NCI-H1048 (cell line): Measurements from ENCODE around the gene RABGGTB.
"Not testable (repeated sequence)": the region's sequence is repeated elsewhere in the genome, so short reads cannot be mapped to it uniquely, and the experiment has no call there.

Experiments used
- DNase-seq: peaks from one replicate; lab custom pipeline; 2025; lab: John Stamatoyannopoulos, UW

RABGGTB gene

DNA sequence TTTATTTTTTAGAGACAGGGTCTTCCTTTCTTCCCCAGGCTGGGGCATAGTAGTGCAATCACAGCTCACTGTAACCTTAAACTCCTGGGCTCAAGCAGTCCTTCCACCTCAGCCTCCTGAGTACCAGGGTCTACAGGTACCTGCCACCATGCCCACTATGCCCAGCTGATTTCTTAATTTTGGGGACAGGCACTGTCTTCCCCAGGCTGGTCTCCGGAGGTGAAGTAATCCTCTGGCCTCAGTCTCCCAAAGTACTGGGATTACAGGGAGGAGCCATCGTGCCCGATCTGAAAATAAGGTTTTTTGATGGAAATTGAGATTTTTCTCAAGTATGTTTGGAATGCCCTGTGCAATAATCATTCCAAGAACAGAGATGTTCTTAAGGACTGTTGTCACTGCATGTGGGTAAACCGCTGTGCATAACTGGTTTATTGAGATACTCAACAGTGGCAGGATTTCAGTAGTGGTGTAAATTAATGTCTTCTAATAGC is 9.7 kb downstream of the RABGGTB start:
- no peak for DNase-seq

DNA sequence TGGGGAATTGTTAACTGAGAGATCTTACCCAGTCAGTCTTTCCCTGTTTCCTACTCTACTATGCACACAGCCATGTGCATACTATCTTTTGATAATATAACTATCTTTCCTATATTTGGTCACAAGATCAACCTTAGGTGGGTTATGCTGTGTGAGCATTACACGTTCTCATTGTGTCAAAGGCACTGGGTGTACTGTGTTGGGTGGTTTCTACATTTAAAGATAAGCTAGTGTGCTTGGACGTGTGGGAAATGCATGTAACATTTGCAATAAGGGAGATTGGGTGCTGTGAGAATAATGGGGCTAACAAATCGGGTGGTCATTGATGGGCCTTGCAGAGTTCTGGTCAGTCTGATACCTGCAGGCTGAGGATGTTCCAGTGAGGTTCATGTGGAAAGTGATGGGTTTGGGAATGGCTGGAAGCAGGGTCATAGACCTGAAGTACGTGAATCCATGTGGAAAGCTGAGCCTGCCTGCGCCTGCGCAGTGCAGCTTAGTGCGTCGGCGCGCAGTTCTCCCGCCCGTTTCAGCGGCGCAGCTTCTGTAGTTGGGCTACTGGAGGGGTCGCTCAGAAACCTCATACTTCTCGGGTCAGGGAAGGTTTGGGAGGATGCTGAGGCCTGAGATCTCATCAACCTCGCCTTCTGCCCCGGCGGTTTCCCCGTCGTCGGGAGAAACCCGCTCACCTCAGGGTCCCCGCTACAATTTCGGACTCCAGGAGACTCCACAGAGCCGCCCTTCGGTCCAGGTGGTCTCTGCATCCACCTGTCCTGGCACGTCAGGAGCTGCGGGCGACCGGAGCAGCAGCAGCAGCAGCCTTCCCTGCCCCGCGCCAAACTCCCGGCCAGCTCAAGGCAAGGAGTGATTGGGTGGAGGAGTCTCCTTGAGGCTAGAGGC is 10.6 kb downstream of the RABGGTB start, which contains the start of gene MSH4:
TSS of gene MSH4 (plus strand) at position 507 of the 897 bp plus-strand sequence. CDS start at position 611, 104 bp downstream.
- DNase-seq, result no peak

DNA sequence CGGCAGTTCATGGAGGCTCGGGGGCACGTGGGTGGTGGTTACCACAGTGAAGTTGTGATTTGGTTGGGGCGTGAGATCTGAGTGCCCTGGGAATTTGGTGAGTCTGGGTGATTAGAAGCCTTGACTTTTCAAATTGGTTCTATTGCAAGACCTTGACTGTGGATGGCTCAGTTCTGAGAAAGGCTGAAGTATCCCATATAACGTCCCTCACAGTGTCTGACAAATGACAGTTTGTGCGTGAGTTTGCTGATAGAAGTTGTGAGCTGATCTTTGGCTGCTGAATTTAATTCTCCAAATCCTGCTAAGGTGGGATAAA is 11.2 kb downstream of the RABGGTB start:
- no peak for DNase-seq

DNA sequence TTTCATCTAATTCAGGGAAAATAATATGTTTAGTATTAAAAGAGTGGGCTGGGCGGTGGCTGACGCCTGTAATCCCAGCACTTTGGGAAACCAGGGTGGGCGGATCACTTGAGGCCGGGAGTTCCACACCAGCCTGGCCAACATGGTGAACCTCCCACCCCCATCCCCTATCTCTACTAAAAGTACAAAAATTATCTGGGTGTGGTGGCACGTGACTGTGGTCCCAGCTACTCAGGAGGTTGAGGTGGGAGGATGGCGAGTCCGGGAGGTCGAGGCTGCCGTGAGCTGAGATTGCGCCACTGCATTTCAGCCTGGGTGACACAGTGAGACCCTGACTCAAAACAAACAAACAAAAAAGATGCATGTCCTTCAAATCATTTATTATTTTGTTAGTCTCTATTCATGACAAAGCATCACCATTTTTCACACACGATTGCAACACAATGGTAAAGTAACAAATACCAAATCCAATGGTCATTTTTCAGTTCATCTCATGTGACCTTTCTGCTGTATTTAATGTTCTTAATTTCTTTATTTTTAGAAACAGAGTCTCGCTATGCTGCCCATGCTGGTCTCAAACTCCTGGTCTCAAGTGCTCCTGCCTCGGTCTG is 11.7 kb downstream of the RABGGTB start:
- DNase-seq, result no peak

DNA sequence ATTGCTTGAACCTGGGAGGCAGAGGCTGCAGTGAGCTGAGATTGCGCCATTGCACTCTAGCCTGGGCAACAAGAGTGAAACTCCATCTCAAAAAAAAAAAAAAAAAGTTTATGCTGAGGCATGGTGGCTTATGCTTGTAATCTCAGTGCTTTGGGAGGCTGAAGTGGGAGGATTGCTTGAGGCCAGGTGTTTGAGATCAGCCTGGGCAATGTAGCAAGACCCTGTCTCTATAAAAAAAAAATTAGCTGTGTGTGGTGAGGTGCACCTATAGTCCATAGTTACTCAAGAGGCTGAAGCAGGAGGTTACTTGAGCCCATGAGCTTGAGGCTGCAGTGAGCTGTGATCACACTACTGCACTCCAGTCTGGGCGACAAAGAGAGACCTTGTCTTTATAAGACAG is 15.4 kb downstream of the RABGGTB start:
- not testable (repeated sequence) for DNase-seq

DNA sequence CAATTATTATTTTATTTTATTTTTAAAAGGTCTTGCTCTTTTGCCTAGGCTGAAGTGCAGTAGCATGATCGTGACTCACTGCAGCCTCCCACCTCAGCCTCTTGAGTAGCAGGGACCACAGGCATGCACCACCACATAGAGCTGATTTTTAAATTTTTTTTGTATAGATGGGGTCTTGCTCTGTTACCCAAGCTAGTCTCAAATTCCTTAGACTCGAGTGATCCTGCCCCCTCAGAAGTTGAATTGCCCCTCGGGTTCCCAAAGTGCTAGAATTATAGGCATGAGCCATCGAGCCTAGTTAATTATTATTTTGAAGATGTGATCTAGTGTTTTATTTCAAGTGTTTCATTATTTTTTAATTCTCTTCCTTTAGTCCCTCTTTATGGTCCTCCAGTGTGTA is 22.9 kb downstream of the RABGGTB start:
- no peak for DNase-seq

DNA sequence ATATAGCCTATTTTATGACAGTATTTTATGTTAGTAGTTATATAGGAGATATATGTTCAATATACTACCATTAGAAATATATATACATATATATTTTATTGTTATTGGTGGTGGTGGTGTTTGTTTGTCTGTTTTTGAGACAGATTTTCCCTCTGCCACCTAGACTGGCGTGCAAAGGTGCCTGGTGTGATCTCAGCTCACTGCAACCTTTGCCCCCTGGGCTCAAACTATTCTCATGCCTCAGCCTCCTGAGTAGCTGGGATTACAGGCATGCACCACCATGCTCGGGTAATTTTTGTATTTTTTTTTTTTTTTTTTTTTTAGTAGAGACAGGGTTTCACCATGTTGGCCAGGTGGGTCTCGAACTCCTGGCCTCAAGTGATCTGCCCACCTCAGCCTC is 24.1 kb downstream of the RABGGTB start:
- not testable (repeated sequence) for DNase-seq

DNA sequence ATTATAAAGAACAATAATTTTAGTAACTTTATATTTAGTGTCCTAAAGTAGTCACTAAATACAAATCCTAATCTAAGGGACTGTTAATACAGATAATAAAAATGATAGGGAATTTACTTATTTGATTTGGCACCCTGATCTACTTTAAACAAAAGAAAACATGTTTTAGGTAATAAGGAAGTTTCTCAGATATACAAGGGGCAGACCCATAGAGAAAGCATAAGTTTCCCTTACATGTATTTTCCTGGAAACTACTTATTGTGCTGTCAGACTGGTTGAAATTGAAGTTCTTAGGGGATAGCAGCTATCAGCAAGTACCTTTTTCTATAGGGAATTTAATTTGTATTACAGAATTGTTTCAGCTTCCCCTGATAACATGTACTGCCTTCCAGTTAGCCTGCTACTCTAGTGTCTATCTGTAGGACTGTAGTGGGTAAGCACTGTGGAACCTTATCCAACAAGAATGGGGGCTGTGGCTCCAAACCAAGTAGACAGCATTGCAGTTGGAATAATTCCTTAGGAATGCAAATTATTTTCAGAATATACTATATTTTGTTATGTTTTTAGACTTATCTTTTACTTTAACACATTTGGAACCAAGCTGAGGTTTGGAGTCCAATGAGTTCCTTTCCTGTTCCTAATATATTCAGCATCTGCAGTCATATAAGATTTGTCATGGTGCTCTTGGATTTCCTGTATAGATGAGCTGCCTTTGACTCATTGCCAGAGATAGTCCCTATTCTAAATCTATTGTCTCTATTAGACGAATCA is 25.3 kb downstream of the RABGGTB start:
- no peak for DNase-seq

DNA sequence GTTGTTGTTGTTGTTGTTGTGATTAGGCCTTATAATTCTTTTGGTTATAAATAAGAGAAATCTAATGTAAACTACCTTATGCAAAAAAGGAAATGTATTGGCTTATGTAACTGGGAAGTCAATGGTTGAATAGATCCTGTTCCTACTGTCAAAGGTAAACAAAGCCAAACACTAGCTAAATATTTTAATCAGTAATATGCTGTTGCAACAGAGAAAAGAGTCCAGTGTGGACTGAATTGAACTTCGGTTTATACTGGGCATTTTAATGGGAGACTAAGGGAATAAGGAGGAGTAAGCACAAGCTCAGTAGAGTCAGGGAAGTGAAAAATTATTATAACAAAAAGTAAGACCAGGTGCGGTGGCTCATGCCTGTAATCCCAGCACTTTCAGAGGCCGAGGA is 26.0 kb downstream of the RABGGTB start:
- no peak for DNase-seq

DNA sequence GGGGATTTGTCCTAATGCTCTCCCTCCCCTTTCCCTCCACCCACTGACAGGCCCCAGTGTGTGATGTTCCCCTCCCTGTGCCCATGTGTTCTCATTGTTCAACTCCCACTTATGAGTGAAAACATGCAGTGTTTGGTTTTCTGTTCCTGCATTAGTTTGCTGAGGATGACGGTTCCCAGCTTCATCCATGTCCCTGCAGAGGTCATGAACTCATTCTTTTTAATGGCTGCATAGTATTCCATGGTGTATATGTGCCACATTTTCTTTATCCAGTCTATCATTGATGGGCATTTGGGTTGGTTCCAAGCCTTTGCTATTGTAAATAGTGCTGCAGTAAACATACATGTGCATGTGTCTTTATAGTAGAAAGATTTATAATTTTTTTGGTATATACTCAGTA is 37.5 kb downstream of the RABGGTB start:
- not testable (repeated sequence) for DNase-seq

DNA sequence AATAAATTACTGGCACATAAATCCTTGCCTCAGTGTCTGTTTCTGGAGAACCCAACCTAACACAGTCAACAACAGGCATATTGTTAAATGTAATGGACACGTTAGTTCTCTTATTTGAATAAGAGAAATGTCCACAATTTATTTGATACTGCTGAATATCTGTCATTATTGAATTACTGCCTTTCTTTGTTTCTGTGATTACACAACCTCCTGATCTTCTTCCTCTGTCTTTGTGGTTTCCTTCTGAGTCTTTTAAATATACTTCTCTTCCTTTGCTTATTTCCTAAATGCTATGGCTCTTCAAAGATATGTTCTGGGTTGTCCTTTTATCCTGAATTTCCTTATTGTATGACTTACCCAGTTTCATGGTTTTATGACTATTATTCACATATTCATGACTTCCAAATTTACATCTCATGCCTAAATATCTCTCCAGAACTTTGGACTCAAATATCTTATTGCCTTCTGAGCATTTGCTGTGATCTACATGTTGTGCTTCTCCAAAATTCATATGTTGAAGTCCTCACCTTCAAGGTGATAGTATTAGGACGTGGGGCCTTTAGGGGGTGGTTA is 50.6 kb downstream of the RABGGTB start:
- no peak for DNase-seq

DNA sequence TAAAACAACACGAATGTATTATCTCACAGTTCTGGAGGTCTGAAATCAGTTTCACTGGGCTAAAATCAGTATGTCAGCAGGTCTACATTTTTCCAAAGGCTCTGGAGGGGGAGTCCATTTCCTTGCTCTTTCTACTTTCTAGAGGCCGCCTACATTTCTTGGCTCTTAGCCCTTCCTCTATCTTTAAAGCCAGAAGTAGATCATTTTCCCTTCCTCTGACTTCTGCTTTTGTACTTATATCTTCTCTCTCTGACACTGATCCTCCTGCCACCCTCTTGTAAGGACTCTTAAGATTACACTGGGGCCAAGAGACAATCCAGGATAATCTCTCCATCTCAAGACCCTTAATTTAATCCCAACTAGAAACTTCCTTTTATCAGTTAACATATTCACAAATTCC is 52.0 kb downstream of the RABGGTB start:
- no peak for DNase-seq

DNA sequence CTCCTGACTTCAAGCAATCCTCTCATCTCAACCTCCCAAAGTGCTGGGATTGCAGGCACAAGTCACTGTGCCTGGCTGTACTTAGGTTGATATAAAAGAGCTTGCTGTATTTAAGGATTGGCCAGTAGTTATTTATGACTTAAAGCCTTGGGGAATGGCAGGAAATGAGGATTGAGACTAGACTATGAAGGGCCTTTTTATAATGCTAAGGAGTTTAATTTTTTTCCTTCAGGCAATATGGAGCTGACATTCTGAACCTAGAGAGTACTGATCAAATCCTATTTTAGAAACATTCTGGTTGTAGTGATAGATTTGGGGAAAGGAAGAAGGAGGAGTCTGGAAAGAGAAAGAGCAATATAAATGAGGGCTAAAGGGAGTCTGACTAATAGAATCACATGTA is 55.4 kb downstream of the RABGGTB start:
- DNase-seq, result no peak
